GM18505 (cell line): ENCODE data around the gene UNC13C.
"Not testable (repeated sequence)": the region's sequence is repeated elsewhere in the genome, so short reads cannot be mapped to it uniquely, and the experiment has no call there.

ENCODE experiments used
- ATAC-seq: cut with Tn5 transposase; IDR thresholded peaks from one replicate; pipeline ENCODE4 v1.9.1; 2021; ENCODE audit not compliant: unreplicated experiment
- POLR2A ChIP-seq: IDR thresholded peaks from 4 replicates; pipeline ENCODE4 v1.6.1; 2011; ENCODE audit warnings: borderline replicate concordance; ENCODE audit not compliant: insufficient read depth, insufficient read length; ENCODE audit errors: extremely low read depth

Gene UNC13C

GRCh38 chr15:53978253-53978906 is at the start of gene UNC13C:
TSS of gene UNC13C (plus strand) at chr15:53978441. CDS start at chr15:54012904, 34,463 bp downstream.
- TF ChIP-seq POLR2A, result no peak
- ATAC-seq, result no peak

GRCh38 chr15:53936137-53936536 is 42.1 kb upstream of the UNC13C start:
- TF ChIP-seq POLR2A, result no peak
- ATAC-seq, result no peak

- not testable (repeated sequence) for ATAC-seq
These were observed 40.6 kb upstream of the UNC13C start for GRCh38 chr15:53937632-53938031.

- no peak for TF ChIP-seq POLR2A
- ATAC-seq, result no peak
These were observed 27.7 kb upstream of the UNC13C start for GRCh38 chr15:53950572-53950971.

GRCh38 chr15:53955396-53955795 is 22.8 kb upstream of the UNC13C start:
- TF ChIP-seq POLR2A, result no peak
- no peak for ATAC-seq

GRCh38 chr15:53962646-53963561 is 15.3 kb upstream of the UNC13C start:
- TF ChIP-seq POLR2A, result no peak
- ATAC-seq, result no peak

- TF ChIP-seq POLR2A, result no peak
- no peak for ATAC-seq
These were observed 14.4 kb upstream of the UNC13C start for GRCh38 chr15:53963801-53964200.

GRCh38 chr15:53974121-53974520 is 4.1 kb upstream of the UNC13C start:
- ATAC-seq, result no peak
- TF ChIP-seq POLR2A, result no peak

GRCh38 chr15:53974813-53975212 is 3.4 kb upstream of the UNC13C start:
- TF ChIP-seq POLR2A, result no peak
- ATAC-seq, result no peak

- TF ChIP-seq POLR2A, result no peak
- ATAC-seq, result no peak
These were observed 1.3 kb upstream of the UNC13C start for GRCh38 chr15:53976844-53977392.

- ATAC-seq, result no peak
- TF ChIP-seq POLR2A, result no peak
These were observed 979 bp downstream of the UNC13C start for GRCh38 chr15:53979051-53979788.

GRCh38 chr15:53980021-53980420 is 1.8 kb downstream of the UNC13C start:
- ATAC-seq, result no peak
- no peak for TF ChIP-seq POLR2A

GRCh38 chr15:53982071-53982680 is 3.9 kb downstream of the UNC13C start:
- ATAC-seq, result no peak
- TF ChIP-seq POLR2A, result no peak
